NAMALWA (cell line): ENCODE data around the gene ARF5.
A peak's percentile ranks its signal among the peaks of the same experiment; 100 is the strongest.
"Not testable (repeated sequence)": the region's sequence is repeated elsewhere in the genome, so short reads cannot be mapped to it uniquely, and the experiment has no call there.

Source experiments
- DNase-seq: peaks from one replicate; pipeline ENCODE4 v3.0.0-alpha.2; 2015; ENCODE audit warnings: low spot score

The ARF5 gene

DNA sequence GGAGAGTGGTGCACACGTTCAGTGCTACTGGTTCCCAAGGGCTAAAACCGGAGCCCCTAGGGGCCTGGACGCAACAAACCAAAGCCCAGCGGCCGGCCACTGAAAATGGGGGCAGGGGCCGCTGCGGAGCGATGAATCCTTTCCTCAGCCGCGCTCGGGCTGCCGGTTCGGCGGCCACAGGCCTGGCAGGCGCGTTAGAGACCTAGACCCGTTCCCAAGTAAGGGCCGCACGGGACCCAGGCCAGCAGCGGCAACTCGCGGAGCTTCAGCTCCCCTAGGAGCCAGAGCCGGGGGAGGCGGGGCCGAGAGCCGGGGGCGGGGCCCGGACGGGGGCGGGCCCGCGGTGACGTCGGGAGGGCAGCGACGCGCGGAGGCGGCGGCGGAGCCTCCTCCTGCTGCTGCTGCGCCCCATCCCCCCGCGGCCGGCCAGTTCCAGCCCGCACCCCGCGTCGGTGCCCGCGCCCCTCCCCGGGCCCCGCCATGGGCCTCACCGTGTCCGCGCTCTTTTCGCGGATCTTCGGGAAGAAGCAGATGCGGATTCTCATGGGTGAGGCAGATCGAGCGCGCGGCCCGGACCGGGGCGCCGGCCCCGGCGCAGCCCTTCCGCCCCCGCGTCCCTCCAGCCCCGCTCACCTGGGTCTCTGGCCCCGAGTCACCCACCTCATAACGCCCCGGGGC lies at the start of gene ARF5:
ARF5 (plus strand) TSS at position 393 of the 678 bp plus-strand sequence; CDS start at position 481, 88 bp downstream.
- peak; percentile 92 for DNase-seq

GRCh38 chr7:127539116-127539515 lies 49.1 kb upstream of the ARF5 start:
- no peak for DNase-seq

DNA sequence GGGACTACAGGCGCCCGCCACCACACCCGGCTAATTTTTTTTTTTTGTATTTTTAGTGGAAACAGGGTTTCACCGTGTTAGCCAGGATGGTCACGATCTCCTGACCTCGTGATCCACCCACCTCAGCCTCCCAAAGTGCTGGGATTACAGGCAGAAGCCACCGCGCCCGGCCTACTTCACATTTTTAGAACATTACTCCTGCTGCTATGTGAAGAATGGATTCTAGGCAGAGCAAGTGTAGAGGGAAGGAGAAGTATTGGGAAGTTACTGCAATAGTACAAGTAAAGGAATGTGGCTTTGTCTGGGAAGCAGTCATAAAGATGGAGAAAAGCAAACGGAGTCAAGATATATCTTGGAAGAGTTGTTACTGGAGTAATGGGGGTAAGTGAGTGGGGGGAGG lies 47.8 kb upstream of the ARF5 start:
- DNase-seq, result not testable (repeated sequence)

- no peak for DNase-seq
Measured at GRCh38 chr7:127541548-127541947, 46.7 kb upstream of the ARF5 start.

DNA sequence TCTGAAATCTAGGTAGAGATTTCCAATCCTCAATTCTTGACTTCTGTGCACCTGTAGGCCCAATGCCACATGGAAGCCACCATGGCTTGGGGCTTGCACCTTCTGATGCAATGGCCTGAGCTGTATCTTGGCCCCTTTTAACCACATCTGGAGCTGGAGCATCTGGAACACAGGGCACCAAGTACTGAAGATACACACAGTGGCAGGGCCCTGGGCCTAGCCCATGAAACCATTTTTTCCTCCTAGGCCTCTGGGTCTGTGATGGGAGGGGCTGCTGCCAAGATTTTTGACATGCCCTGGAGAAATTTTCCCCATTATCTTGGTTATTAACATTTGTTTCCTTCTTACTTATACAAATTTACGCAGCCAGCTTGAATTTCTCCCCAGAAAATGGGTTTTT lies 41.9 kb upstream of the ARF5 start:
- DNase-seq, result no peak

- peak; percentile 45 for DNase-seq
Measured at GRCh38 chr7:127550247-127550646, 38.0 kb upstream of the ARF5 start.

DNA sequence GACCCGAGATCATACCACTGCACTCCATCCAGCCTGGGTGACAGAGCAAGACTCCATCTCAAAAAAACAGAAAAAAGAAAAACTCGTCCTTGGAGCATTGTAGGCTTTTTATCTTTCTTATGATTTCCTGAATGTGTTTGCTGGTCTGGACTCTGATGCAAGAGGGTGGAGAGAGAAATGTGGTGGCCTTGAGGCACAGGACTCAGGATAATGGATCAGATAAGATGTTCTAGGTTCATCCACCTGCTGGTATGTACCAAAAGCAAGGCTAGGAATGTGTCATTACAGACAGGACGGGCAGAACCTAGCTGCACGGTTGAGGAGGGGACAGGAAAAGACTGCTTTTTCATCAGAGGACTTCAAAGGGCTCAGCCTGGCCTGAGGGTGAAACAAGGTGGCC lies 36.3 kb upstream of the ARF5 start:
- no peak for DNase-seq

GRCh38 chr7:127556404-127556803 lies 31.8 kb upstream of the ARF5 start:
- no peak for DNase-seq

- DNase-seq, result no peak
Measured at GRCh38 chr7:127557803-127558202, 30.4 kb upstream of the ARF5 start.

DNA sequence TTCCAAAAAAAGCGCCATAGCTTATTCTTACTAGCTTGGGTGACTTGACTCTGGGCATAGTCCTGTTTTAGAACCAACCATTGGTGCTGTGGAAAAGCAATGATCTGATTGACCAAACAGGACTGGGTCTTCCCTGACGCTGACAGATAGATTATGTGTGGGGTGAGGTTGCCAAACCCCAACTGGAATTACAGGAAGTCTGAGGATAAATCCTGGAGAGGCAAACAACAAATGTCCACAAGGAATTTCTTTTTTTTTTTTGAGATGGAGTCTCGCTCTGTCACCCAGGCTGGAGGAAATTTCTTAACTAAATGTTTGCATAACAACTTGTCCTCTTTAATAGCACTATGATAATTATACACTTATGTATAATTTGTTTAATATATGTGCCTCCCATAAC lies 22.0 kb upstream of the ARF5 start:
- no peak for DNase-seq

- not testable (repeated sequence) for DNase-seq
Measured at GRCh38 chr7:127568034-127568433, 20.2 kb upstream of the ARF5 start.

DNA sequence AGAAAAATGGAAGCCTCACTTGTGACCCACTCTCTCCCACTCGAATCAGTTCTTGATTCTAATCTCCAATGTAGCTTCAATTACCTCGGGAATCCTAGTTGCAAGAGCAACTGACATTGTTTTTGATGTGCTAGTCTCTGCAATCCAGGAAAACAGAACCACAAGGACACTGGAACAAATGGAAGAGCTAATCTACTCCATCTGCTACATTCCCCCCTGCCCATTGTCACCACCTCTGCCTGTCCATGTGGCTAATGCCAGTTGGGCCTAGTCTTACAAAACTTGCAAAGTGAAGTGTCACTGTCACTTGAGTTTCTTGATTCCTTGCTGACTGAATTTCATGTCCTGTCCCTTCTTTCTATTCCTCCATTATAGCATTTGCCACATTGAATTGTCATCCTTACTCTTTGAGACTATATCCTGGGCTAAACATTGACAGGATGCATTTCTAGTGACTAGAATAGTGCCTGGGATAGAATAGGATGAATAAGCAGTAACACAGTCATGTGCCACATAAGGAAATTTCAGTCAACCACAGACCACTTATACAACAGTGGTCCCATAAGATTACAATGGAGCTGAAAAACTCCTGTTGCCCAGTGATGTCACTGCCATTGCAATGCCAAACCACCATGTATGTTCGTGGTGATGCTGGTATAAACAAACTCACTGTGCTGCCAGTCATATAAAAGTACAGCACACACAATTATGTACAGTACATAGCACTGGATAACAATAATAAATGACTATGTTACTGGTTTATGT lies 16.3 kb upstream of the ARF5 start:
- no peak for DNase-seq

- peak; percentile 39 for DNase-seq
Measured at GRCh38 chr7:127578036-127578684, 10.1 kb upstream of the ARF5 start.

DNA sequence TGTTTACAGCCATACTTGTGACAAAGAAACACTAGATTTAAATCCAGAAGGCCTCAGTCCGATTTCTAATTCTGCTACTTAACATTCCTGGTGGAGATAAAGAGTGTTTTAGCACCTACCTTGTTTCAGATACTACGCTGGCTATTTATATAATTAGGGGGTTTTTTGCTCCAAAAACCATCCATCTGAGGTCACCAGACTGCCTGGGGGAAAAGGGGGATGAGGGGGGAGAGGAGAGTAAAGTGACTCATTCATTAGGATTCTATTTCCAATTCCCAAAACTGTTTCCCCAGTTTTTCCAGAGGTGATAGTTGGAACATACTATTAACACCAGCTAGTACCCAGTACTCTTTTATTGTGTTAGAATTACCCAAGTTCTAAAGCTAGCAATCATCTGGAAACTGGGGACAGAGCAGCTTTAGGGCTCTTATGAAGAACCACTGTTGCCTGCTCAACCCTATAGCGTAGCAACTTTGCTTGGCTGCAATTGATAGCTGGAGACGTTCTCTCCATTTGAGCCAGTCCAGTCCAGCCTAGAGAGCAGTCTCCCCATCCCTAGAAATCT lies 9.4 kb upstream of the ARF5 start:
- no peak for DNase-seq

- DNase-seq, result no peak
Measured at GRCh38 chr7:127580612-127581011, 7.6 kb upstream of the ARF5 start.

DNA sequence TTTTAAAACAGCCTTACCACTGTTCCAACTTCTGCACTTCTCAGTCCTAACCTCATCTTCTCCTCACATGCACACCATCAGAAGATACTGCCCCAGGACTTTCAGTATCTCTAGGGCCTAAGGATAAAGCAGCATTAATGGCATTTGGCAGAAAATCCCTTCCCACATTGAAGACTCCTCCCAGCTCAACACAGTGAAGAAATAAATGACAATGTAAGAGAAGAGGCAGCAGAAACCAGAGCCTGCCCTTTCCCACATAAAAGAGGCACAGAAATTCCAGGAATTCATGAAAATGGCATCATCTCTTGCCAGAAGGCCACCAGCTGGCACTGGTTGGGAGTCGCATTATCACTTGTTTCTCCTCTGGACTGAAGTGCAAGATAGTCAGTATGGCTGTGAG lies 6.5 kb upstream of the ARF5 start:
- DNase-seq, result no peak

- no peak for DNase-seq
Measured at GRCh38 chr7:127582361-127582760, 5.8 kb upstream of the ARF5 start.

DNA sequence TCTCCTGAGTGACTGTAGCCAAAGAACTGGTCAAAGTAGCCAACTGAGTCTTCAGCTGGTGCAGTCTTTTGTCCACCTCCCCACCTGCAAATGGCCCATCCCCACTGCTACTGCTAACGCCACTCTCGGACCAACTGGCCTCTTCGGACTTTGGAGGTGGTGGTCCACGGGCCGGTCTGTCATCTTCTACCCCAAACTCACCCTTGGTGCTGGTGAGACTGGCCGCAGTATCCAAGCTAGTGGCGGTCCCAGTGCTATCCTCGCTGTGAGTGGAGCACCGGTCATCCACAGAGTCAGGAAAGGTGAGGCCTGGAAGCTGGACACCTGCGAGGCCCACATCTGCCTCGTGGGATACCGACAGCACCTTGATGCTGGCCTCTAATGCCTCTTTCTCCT lies 3.6 kb upstream of the ARF5 start:
- DNase-seq, result no peak

GRCh38 chr7:127585044-127585953 lies 2.9 kb upstream of the ARF5 start, which contains the start of gene GCC1:
Gene GCC1 (minus strand): TSS chr7:127585596. CDS start chr7:127585182, 414 bp downstream.
- peak; percentile 97 for DNase-seq

GRCh38 chr7:127586346-127586745 lies 1.9 kb upstream of the ARF5 start:
- no peak for DNase-seq

- DNase-seq, result no peak
Measured at GRCh38 chr7:127587663-127588018, 570 bp upstream of the ARF5 start.
